ENCODE data around the gene SLC25A22. TPM values are rescaled to one million over a fixed set of nuclear protein-coding genes. Genes with fewer than 3 reads are reported as not detected.

SLC25A22 gene
- total RNA-seq, 6 experiments from 2014 or later, result 20.6 to 40.2 (median 29.9) TPM

- H3K4me3 ChIP-seq, result no peak overlapping the region
- H3K27me3 ChIP-seq, result no peaks in the 10 kb centered on the region
- intact Hi-C loops (cut with DNase I), result no loop called here
- no peaks in the 10 kb centered on the region for H3K4me1 ChIP-seq
- H3K36me3 ChIP-seq, result peaks cover 0 to 68% (median 17%) of the 10 kb centered on the region in 4 donors
- H3K27ac ChIP-seq, result no peak overlapping the region
- DNase-seq (no peak), ATAC-seq (peak in 2 of 4 donors; percentile 2 to 17)
- WGBS (ENCODE audit: insufficient coverage, low coverage, low lambda C conversion rate, missing lambda C conversion rate), result 83% methylated on average over 6 of the region's 18 CpGs
- no peak for TF ChIP-seq POLR2A (IDR thresholded peaks at IDR 0.05)
- no peak for TF ChIP-seq CTCF (IDR thresholded peaks at IDR 0.05)
- no peaks in the 10 kb centered on the region for H3K9me3 ChIP-seq
Observed at GRCh38 chr11:764322-765024, 33.6 kb downstream of the SLC25A22 start.

GRCh38 chr11:763549-764321 is 34.3 kb downstream of the SLC25A22 start:
- peak in 1 of 3 donors; percentile 47 for DNase-seq
- Histone ChIP-seq H3K36me3 (peaks cover 0 to 75% (median 22%) of the 10 kb centered on the region in 4 donors), H3K27ac (no peak overlapping the region), H3K27me3 (no peaks in the 10 kb centered on the region), H3K4me3 (no peak overlapping the region), H3K9me3 (no peaks in the 10 kb centered on the region), H3K4me1 (no peaks in the 10 kb centered on the region)
- intact Hi-C loops (cut with DNase I), result no loop called here
- ATAC-seq, result peak in 2 of 4 donors; percentile 2 to 18
- 91% methylated on average over 8 of the region's 22 CpGs for WGBS (ENCODE audit: insufficient coverage, low coverage, low lambda C conversion rate, missing lambda C conversion rate)
- no peak for TF ChIP-seq POLR2A (IDR thresholded peaks at IDR 0.05)
- no peak for TF ChIP-seq CTCF (IDR thresholded peaks at IDR 0.05)

- Histone ChIP-seq H3K27ac (no peak overlapping the region), H3K4me1 (no peaks in the 10 kb centered on the region), H3K9me3 (no peaks in the 10 kb centered on the region), H3K36me3 (peaks cover 0 to 82% (median 23%) of the 10 kb centered on the region in 4 donors), H3K4me3 (no peak overlapping the region), H3K27me3 (no peaks in the 10 kb centered on the region)
- TF ChIP-seq CTCF (IDR thresholded peaks at IDR 0.05) (no peak), POLR2A (IDR thresholded peaks at IDR 0.05) (no peak)
- 74% methylated on average over 10 of the region's 24 CpGs for WGBS (ENCODE audit: insufficient coverage, low coverage, low lambda C conversion rate, missing lambda C conversion rate)
- DNase-seq (no peak), ATAC-seq (no peak)
- intact Hi-C loops (cut with DNase I), result no loop called here
Observed at GRCh38 chr11:763073-763463, 35.0 kb downstream of the SLC25A22 start.

- Histone ChIP-seq H3K9me3 (no peaks in the 10 kb centered on the region), H3K27ac (no peak overlapping the region), H3K4me1 (no peaks in the 10 kb centered on the region), H3K27me3 (no peaks in the 10 kb centered on the region), H3K4me3 (no peak overlapping the region), H3K36me3 (peaks cover 0 to 87% (median 24%) of the 10 kb centered on the region in 4 donors)
- DNase-seq (peak in 1 of 3 donors; percentile 50), ATAC-seq (peak; percentile 25 to 43 (median 28))
- TF ChIP-seq CTCF (IDR thresholded peaks at IDR 0.05) (peak in 1 of 4 donors; percentile 9), POLR2A (IDR thresholded peaks at IDR 0.05) (no peak)
- 39% methylated on average over 5 of the region's 10 CpGs for WGBS (ENCODE audit: insufficient coverage, low coverage, low lambda C conversion rate, missing lambda C conversion rate)
- intact Hi-C loops (cut with DNase I), result no loop called here
Observed at GRCh38 chr11:762421-763072, 35.5 kb downstream of the SLC25A22 start.
